HEK293T (cell line): ENCODE data around the gene S100Z.

ENCODE experiments used
- ARNT ChIP-seq: fragments of 450-650 bp; IDR thresholded peaks from 2 replicates; pipeline ENCODE4 v1.6.1; 2017; ENCODE audit warnings: mild to moderate bottlenecking
- BHLHE40 ChIP-seq: fragments of 450-650 bp; IDR thresholded peaks from 2 replicates; pipeline ENCODE4 v1.6.1; 2016; ENCODE audit warnings: mild to moderate bottlenecking, moderate library complexity, borderline replicate concordance
- ELF4 ChIP-seq: fragments of 450-650 bp; IDR thresholded peaks from 2 replicates; pipeline ENCODE4 v1.6.1; 2017; ENCODE audit warnings: antibody characterized with exemption
- FOXA1 ChIP-seq: fragments of 450-650 bp; IDR thresholded peaks from 2 replicates; pipeline ENCODE4 v1.6.1; 2016; ENCODE audit warnings: mild to moderate bottlenecking
- FOXM1 ChIP-seq: fragments of 450-650 bp; IDR thresholded peaks from 2 replicates; pipeline ENCODE4 v1.6.1; 2017; ENCODE audit warnings: mild to moderate bottlenecking, borderline replicate concordance
- HDGF ChIP-seq: fragments of 450-650 bp; IDR thresholded peaks from 2 replicates; pipeline ENCODE4 v1.6.1; 2017; ENCODE audit warnings: antibody characterized with exemption, borderline replicate concordance
- LEF1 ChIP-seq: fragments of 450-650 bp; IDR thresholded peaks from 2 replicates; pipeline ENCODE4 v1.6.1; 2017; ENCODE audit warnings: mild to moderate bottlenecking, borderline replicate concordance
- SP1 ChIP-seq: fragments of 450-650 bp; IDR thresholded peaks from 2 replicates; pipeline ENCODE4 v1.6.1; 2017
- TARDBP ChIP-seq: fragments of 450-650 bp; IDR thresholded peaks from 2 replicates; pipeline ENCODE4 v1.6.1; 2016
- TF ChIP-seq, protein P1 (sequence below): fragments of 450-650 bp; IDR thresholded peaks from 2 replicates; pipeline ENCODE4 v1.6.1; 2016

DNA sequence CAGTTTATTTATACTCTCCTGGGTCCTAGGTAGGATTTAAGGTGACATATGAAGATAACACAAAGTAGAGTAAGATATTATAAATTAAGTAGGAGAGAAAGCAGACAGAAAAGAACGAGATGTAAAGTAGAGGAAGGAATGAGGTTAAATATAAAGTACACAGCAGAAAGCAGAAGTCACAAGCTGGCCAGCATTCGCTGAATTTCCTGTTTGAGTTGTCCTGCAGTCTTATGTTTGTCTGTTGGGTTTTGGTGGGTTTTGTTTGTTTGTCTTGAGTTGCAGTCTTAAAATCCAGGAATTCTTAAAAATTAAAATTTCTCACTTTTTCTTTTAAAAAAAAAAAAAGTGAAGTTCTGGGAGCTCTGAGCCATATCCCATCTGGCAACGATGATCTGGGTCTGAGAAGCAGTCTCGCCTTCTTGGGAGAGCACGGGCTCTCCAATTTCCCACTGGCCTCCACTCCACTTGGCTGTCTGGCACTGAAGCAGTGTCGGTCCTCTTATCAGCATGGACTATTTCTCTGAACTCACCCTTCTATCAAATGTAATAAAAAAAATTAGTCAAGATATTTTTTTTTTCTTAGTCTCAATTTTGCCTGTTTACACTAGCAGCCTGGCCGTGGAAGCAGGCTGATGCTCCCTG, 2.0 kb downstream of the S100Z start:
- TF ChIP-seq FOXM1 (no peak), TARDBP (no peak), ELF4 (no peak), ARNT (no peak), BHLHE40 (no peak), SP1 (no peak), HDGF (no peak), FOXA1 (no peak), LEF1 (no peak)
- TF ChIP-seq, protein P1, sequence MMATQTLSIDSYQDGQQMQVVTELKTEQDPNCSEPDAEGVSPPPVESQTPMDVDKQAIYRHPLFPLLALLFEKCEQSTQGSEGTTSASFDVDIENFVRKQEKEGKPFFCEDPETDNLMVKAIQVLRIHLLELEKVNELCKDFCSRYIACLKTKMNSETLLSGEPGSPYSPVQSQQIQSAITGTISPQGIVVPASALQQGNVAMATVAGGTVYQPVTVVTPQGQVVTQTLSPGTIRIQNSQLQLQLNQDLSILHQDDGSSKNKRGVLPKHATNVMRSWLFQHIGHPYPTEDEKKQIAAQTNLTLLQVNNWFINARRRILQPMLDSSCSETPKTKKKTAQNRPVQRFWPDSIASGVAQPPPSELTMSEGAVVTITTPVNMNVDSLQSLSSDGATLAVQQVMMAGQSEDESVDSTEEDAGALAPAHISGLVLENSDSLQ: no peak
